Measurements from ENCODE around the gene KCNT2.

KCNT2 gene

DNA sequence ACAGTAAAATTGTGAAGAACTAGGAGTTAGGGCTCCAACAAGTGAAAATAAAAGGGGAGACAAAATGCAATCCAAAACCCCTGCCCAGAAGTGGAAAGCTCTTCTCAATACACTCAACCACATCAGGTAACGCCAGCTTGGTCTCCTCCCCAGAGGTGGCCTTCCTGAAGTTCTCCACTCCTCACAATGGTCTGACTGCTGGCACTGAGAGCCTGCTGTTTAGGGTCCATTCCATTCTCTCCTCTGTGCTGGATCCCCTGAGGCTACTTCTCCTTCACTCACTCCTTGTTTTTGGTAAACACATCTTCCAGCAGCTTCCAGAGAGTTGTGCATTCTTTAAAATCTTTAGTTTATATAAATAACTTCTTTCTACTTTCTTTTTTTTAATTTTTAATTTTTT lies 189.5 kb downstream of the KCNT2 start:
- no peaks in the 10 kb centered on the region for H3K9me3 ChIP-seq (ENCODE audit: control insufficient read depth, insufficient read depth, low read depth, low read length)
- no peak overlapping the region for H3K27ac ChIP-seq (ENCODE audit: extremely low read depth, low read depth, low read length)
- ChIA-PET POLR2A (no interaction called here), CTCF (interaction anchor here (0.8 kb wide), 1 partner anchor 231 kb away, joined by 3 read pairs; no protein-coding TSS in a partner anchor)
- no peak overlapping the region for H3K4me3 ChIP-seq (ENCODE audit: low read depth, low read length)
- TF ChIP-seq, protein P1, sequence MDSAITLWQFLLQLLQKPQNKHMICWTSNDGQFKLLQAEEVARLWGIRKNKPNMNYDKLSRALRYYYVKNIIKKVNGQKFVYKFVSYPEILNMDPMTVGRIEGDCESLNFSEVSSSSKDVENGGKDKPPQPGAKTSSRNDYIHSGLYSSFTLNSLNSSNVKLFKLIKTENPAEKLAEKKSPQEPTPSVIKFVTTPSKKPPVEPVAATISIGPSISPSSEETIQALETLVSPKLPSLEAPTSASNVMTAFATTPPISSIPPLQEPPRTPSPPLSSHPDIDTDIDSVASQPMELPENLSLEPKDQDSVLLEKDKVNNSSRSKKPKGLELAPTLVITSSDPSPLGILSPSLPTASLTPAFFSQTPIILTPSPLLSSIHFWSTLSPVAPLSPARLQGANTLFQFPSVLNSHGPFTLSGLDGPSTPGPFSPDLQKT (IDR thresholded peaks at IDR 0.05; ENCODE audit: borderline replicate concordance, low read depth, low read length), result no peak
- TF ChIP-seq GLI2 (tag by site-specific recombination; IDR thresholded peaks at IDR 0.05; ENCODE audit: borderline replicate concordance, low read depth), result no peak
- no peak for TF ChIP-seq ZNF146 (tag by site-specific recombination; IDR thresholded peaks at IDR 0.05)
- no peak for TF ChIP-seq ZNF600 (tag by site-specific recombination; IDR thresholded peaks at IDR 0.05)
- no peak for TF ChIP-seq TRIM28 (IDR thresholded peaks at IDR 0.05; ENCODE audit: borderline replicate concordance, low read length)
- TF ChIP-seq ZNF169 (tag by site-specific recombination; IDR thresholded peaks at IDR 0.05), result no peak
- no peaks in the 10 kb centered on the region for H3K4me1 ChIP-seq (ENCODE audit: control insufficient read depth, insufficient read depth, low read length)
- H3K36me3 ChIP-seq (ENCODE audit: control insufficient read depth in 2 of 2, insufficient read depth in 1 of 2, low read length in 2 of 2), result no peaks in the 10 kb centered on the region

DNA sequence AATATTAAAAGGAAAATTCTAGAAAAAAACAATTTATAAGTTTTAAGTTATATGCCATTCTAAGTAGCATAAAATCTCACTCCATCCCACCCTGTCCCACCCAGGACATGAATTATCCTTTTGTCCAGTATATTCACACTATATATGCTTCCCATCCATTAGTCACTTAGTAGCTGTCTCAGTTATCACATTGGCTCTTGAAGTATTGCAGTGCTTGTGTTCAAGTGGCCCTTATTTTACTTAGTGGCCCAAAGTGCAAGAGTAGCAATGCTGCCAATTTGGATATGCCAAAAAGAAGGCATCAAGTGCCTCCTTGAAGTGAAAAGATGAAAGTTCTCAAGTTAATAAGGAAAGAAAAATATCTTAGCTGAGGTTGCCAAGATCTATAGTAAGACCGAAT lies 192.3 kb downstream of the KCNT2 start:
- TF ChIP-seq ZNF677 (tag by site-specific recombination; IDR thresholded peaks at IDR 0.05) (no peak), ZNF391 (tag by site-specific recombination; IDR thresholded peaks at IDR 0.05; ENCODE audit: borderline replicate concordance, low read depth) (no peak), HOXD13 (CRISPR knock-in tag; IDR thresholded peaks at IDR 0.05; ENCODE audit: borderline replicate concordance) (no peak), ZNF830 (tag by site-specific recombination; IDR thresholded peaks at IDR 0.05; ENCODE audit: low read depth) (no peak), ZNF16 (tag by site-specific recombination; IDR thresholded peaks at IDR 0.05; ENCODE audit: low read depth) (no peak), ZNF175 (tag by site-specific recombination; IDR thresholded peaks at IDR 0.05) (no peak)
- TF ChIP-seq, protein P2, sequence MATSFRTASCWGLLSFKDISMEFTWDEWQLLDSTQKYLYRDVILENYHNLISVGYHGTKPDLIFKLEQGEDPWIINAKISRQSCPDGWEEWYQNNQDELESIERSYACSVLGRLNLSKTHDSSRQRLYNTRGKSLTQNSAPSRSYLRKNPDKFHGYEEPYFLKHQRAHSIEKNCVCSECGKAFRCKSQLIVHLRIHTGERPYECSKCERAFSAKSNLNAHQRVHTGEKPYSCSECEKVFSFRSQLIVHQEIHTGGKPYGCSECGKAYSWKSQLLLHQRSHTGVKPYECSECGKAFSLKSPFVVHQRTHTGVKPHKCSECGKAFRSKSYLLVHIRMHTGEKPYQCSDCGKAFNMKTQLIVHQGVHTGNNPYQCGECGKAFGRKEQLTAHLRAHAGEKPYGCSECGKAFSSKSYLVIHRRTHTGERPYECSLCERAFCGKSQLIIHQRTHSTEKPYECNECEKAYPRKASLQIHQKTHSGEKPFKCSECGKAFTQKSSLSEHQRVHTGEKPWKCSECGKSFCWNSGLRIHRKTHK (tag by site-specific recombination; IDR thresholded peaks at IDR 0.05), result no peak
- TF ChIP-seq, protein P3, sequence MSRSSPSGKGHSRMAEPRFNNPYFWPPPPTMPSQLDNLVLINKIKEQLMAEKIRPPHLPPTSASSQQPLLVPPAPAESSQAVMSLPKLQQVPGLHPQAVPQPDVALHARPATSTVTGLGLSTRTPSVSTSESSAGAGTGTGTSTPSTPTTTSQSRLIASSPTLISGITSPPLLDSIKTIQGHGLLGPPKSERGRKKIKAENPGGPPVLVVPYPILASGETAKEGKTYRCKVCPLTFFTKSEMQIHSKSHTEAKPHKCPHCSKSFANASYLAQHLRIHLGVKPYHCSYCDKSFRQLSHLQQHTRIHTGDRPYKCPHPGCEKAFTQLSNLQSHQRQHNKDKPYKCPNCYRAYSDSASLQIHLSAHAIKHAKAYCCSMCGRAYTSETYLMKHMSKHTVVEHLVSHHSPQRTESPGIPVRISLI (tag by site-specific recombination; IDR thresholded peaks at IDR 0.05), result no peak
- no peak overlapping the region for H3K27ac ChIP-seq (ENCODE audit: extremely low read depth, low read depth, low read length)
- no peaks in the 10 kb centered on the region for H3K4me1 ChIP-seq (ENCODE audit: control insufficient read depth, insufficient read depth, low read length)
- H3K36me3 ChIP-seq (ENCODE audit: control insufficient read depth in 2 of 2, insufficient read depth in 1 of 2, low read length in 2 of 2), result no peaks in the 10 kb centered on the region
- ChIA-PET POLR2A (no interaction called here), CTCF (no interaction called here)
- no peaks in the 10 kb centered on the region for H3K9me3 ChIP-seq (ENCODE audit: control insufficient read depth, insufficient read depth, low read depth, low read length)
- no peak overlapping the region for H3K4me3 ChIP-seq (ENCODE audit: low read depth, low read length)

DNA sequence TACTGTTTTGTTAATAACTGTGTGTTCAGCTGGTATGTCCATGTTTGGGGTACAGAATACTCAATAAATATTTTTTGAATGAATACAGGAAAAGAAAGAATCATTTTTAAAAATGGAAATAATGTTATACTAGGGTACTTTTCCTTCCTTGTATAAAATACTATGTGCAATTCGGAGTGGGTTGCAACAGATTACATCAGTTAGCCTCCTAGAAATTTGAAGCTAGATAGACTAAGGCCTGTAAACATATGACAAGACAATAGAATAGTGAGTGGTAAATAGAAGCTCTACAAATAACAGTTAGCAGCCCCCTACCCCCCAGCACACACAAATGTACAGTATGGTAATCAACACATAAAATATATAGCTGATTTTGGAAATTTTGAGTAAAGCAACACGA lies 195.9 kb downstream of the KCNT2 start:
- Histone ChIP-seq H3K36me3 (ENCODE audit: control insufficient read depth in 2 of 2, insufficient read depth in 1 of 2, low read length in 2 of 2) (no peaks in the 10 kb centered on the region), H3K4me1 (ENCODE audit: control insufficient read depth, insufficient read depth, low read length) (no peaks in the 10 kb centered on the region), H3K27ac (ENCODE audit: extremely low read depth, low read depth, low read length) (no peak overlapping the region), H3K4me3 (ENCODE audit: low read depth, low read length) (no peak overlapping the region), H3K9me3 (ENCODE audit: control insufficient read depth, insufficient read depth, low read depth, low read length) (no peaks in the 10 kb centered on the region)
- ChIA-PET CTCF (no interaction called here), POLR2A (no interaction called here)
- TF ChIP-seq ZNF223 (tag by site-specific recombination; IDR thresholded peaks at IDR 0.05) (no peak), SCRT2 (tag by site-specific recombination; IDR thresholded peaks at IDR 0.05) (no peak), ZNF366 (tag by site-specific recombination; conservative IDR thresholded peaks at IDR 0.05) (no peak), ZNF121 (tag by site-specific recombination; IDR thresholded peaks at IDR 0.05) (no peak), ZNF311 (tag by site-specific recombination; IDR thresholded peaks at IDR 0.05; ENCODE audit: borderline replicate concordance) (no peak), ZNF747 (tag by site-specific recombination; IDR thresholded peaks at IDR 0.05) (no peak), ZFP41 (tag by site-specific recombination; IDR thresholded peaks at IDR 0.05; ENCODE audit: borderline replicate concordance) (no peak), ZNF626 (tag by site-specific recombination; IDR thresholded peaks at IDR 0.05) (no peak), ZNF114 (tag by site-specific recombination; IDR thresholded peaks at IDR 0.05) (no peak), ZNF10 (tag by site-specific recombination; IDR thresholded peaks at IDR 0.05) (no peak), ZNF404 (tag by site-specific recombination; IDR thresholded peaks at IDR 0.05) (no peak), HOXD13 (CRISPR knock-in tag; IDR thresholded peaks at IDR 0.05; ENCODE audit: borderline replicate concordance) (no peak), ZNF214 (tag by site-specific recombination; IDR thresholded peaks at IDR 0.05; ENCODE audit: borderline replicate concordance) (no peak)
- TF ChIP-seq, protein P4, sequence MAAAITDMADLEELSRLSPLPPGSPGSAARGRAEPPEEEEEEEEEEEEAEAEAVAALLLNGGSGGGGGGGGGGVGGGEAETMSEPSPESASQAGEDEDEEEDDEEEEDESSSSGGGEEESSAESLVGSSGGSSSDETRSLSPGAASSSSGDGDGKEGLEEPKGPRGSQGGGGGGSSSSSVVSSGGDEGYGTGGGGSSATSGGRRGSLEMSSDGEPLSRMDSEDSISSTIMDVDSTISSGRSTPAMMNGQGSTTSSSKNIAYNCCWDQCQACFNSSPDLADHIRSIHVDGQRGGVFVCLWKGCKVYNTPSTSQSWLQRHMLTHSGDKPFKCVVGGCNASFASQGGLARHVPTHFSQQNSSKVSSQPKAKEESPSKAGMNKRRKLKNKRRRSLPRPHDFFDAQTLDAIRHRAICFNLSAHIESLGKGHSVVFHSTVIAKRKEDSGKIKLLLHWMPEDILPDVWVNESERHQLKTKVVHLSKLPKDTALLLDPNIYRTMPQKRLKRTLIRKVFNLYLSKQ (tag by site-specific recombination; IDR thresholded peaks at IDR 0.05; ENCODE audit: borderline replicate concordance), result no peak
